Left renal cortex interstitium (tissue), 4 donors: ENCODE measurements around the gene AIFM1. TPM values are rescaled to one million over a fixed set of nuclear protein-coding genes. Genes with fewer than 3 reads are reported as not detected.

Experiments used
- DNase-seq, 4 donors: peaks; one replicate each; pipeline ENCODE4 v3.0.0-alpha.2; 2013; ENCODE audit warnings: low read depth in 4 of 4, low spot score in 2 of 4, missing footprints in 1 of 4
- polyA plus RNA-seq, 4 donors: library from polyadenylated mRNA; unstranded; fragments of 120-200 nt; gene quantifications; one replicate each; pipeline ENCODE4 v1.2.1, GENCODE V29; 2013; ENCODE audit not compliant: insufficient read length in 4 of 4

AIFM1 gene
- polyA plus RNA-seq = 10 to 100 TPM; 72.5 to 94.5 (median 80.4) TPM

- peak; percentile 79 to 91 (median 85) for DNase-seq
Observed at GRCh38 chrX:130165703-130166502, at the start of gene AIFM1. AIFM1 (minus strand) TSS chrX:130165841; CDS start chrX:130165656, 185 bp downstream.

- DNase-seq = no peak
Observed at GRCh38 chrX:130213376-130213775, 47.7 kb upstream of the AIFM1 start.

- DNase-seq = no peak
Observed at GRCh38 chrX:130212371-130212770, 46.7 kb upstream of the AIFM1 start.

GRCh38 chrX:130211415-130212186 is 46.0 kb upstream of the AIFM1 start:
- DNase-seq = no peak

GRCh38 chrX:130204647-130205046 is 39.0 kb upstream of the AIFM1 start:
- DNase-seq = no peak

GRCh38 chrX:130197464-130197863 is 31.8 kb upstream of the AIFM1 start:
- DNase-seq = no peak

- DNase-seq = no peak
Observed at GRCh38 chrX:130196466-130196865, 30.8 kb upstream of the AIFM1 start.

- no peak for DNase-seq
Observed at GRCh38 chrX:130190801-130191200, 25.2 kb upstream of the AIFM1 start.

GRCh38 chrX:130186651-130187050 is 21.0 kb upstream of the AIFM1 start:
- DNase-seq = no peak

- DNase-seq = no peak
Observed at GRCh38 chrX:130184857-130185256, 19.2 kb upstream of the AIFM1 start.

GRCh38 chrX:130184168-130184567 is 18.5 kb upstream of the AIFM1 start:
- no peak for DNase-seq

- DNase-seq = no peak
Observed at GRCh38 chrX:130179579-130180215, 14.1 kb upstream of the AIFM1 start.

- DNase-seq = no peak
Observed at GRCh38 chrX:130179170-130179569, 13.5 kb upstream of the AIFM1 start.

- DNase-seq = no peak
Observed at GRCh38 chrX:130176942-130177341, 11.3 kb upstream of the AIFM1 start.

- no peak for DNase-seq
Observed at GRCh38 chrX:130176354-130176776, 10.7 kb upstream of the AIFM1 start.

GRCh38 chrX:130174937-130175336 is 9.3 kb upstream of the AIFM1 start:
- no peak for DNase-seq

GRCh38 chrX:130174045-130174704 is 8.5 kb upstream of the AIFM1 start:
- DNase-seq = no peak

- DNase-seq = no peak
Observed at GRCh38 chrX:130173190-130173895, 7.7 kb upstream of the AIFM1 start.

GRCh38 chrX:130172127-130172845 is 6.6 kb upstream of the AIFM1 start:
- DNase-seq = no peak
